Measurements from ENCODE around the gene LANCL1.
"Not testable (repeated sequence)": the region's sequence is repeated elsewhere in the genome, so short reads cannot be mapped to it uniquely, and the experiment has no call there.

LANCL1 gene

GRCh38 chr2:210458395-210458794 is 18.2 kb downstream of the LANCL1 start:
- no peak for DNase-seq

DNA sequence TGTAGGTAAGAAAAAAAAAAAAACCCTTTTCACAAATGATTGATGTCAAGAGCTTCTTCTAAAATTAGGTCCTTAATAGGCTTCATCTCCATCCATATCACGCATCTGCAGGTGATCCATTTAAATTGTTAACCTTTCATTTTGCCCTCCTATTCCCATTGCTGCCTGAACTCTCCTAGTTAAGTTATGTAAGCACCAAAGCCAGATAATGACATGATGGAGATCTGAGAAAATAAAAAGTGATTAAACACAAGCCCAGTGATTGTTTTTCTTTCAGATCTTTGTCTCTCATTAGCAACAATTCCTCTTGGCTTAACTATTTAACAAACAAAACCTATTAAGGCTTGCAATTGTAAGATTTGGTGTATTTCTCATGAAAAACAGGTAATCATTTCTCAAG is 20.0 kb downstream of the LANCL1 start:
- DNase-seq: no peak

DNA sequence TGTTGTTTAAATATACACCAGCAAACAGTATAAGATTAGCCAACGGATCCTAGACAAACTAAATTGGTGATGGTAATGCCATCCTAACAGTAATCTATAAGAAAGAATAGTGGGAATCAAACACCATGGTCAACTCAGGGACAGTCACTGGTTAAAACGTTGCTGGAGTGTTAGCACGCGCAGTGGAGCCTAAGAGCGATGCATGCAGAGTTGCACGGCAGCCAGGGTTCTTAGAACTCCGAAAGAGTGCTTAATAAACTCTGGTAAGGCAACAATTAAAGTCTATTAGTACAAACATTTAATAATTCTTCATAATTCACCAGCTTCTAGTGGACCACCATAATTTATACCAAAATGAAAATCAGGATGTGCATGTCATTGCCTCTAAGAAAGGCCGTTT is 22.2 kb downstream of the LANCL1 start:
- DNase-seq: no peak

DNA sequence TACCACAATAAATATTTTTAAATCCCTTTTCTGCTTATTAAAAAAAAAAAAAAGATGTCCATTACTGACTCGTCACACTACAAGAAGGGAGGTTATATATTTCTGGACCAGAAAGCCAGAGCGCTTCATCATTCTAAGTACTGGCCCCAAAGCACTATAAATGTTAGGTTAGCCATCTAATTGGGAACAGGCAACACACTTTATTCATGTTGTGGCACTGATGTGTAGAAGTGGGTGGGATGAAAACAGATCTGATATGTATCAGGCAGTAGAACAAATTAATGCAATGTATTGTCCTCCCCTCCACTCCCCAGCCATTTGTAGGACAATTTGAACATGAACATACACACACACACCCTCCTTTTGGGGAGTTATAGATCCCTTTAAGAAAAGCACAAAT is 24.4 kb downstream of the LANCL1 start:
- DNase-seq: no peak

DNA sequence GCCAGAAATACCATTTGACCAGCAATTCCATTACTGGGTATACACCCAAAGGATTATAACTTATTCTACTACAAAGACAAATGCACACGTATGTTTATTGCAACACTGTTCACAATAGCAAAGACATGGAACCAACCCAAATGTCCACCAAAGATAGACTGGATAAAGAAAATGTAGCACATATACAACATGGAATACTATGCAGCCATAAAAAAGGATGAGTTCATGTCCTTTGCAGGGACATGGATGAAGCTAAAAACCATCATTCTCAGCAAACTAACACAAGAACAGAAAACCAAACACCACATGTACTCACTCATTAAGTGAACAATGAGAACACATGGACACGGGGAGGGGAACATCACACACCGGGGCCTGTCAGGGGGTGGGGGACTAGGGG is 25.6 kb downstream of the LANCL1 start:
- not testable (repeated sequence) for DNase-seq

GRCh38 chr2:210445732-210446131 is 30.8 kb downstream of the LANCL1 start:
- DNase-seq: no peak

DNA sequence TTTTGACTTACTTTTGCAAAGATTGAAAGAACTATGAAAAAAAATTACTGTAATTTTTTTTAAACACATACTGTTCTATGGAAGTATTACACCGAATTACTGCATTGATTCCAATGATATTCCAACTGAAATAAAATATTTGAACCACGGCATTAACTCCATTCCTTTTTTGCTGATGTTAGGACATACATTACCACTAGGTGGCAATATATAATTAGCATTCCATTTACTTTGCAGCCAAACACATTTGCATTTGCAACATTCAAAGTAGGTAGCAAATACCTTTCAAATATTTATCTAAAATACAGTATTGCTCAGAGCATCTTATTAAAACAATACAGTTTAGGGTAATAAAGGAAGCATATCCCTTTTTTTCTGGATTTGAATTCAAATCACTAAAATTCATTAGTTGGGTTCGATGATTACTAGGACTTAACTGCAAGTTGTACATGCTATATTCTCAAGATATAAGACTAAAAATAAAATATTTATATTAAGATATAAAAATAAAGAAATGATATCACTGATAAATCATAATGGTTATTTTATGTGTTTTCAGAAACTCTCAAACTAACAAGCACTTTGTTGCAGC is 31.3 kb downstream of the LANCL1 start:
- no peak for DNase-seq

- no peak for DNase-seq
These were observed 33.0 kb downstream of the LANCL1 start for GRCh38 chr2:210443527-210443926.

DNA sequence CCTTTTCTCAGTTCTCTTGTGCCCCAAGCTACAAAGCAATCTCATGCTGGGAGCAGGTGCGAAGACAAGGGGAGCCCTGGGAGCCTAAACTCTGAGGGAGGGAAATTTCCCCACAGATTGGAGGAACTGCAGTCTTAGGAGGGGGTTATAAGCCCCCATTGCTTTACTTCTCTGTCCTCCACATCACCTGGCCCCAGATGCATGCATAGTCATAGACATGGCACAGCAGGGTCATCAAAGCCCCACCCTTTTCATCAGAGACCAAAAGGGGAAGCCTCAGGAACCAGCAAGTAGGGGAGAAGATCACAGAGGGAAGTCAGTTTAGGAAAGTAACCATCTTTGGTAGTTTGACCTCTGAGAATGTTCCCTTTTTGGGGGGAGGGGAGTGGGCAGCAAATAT is 33.7 kb downstream of the LANCL1 start:
- no peak for DNase-seq

DNA sequence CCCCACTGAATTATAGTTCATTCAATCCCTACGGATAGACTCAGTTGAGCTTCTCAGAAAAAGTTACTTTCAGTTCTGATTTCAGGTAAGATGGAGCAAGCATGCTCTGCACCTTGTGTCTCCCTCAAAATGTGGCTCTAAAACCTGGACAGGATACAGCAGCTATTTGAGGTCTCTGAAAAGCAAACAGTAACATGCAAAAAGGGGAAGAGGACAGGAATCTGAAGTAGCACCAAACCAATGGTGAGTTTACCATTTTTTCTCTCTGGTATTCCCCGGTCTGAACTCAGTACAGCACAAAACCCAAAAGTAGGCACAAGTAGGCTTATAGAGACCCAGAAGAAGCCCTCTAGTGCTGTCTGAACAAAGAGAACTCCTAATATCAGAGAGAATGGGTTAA is 34.1 kb downstream of the LANCL1 start:
- DNase-seq: no peak

- DNase-seq: peak; percentile 75
These were observed 36.4 kb downstream of the LANCL1 start for GRCh38 chr2:210440206-210440605.

DNA sequence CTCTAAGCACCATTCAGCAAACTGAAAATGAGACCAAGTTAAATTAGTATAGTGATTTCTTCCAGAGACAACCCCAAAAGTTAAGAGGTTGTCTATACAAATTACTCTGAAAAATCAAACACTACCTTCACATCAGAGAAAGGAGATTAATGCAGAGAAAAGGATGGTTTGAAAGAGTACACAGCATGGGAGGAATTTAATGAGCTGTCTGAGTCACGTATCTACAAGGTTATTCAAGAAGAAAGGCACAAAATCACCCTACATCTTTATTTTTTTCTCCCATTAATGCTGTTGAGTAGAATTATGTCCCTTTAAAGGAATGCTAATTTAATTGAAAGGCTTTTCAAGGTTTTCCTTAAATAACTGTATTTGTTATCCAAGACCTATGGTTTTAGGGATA is 41.1 kb downstream of the LANCL1 start:
- no peak for DNase-seq

DNA sequence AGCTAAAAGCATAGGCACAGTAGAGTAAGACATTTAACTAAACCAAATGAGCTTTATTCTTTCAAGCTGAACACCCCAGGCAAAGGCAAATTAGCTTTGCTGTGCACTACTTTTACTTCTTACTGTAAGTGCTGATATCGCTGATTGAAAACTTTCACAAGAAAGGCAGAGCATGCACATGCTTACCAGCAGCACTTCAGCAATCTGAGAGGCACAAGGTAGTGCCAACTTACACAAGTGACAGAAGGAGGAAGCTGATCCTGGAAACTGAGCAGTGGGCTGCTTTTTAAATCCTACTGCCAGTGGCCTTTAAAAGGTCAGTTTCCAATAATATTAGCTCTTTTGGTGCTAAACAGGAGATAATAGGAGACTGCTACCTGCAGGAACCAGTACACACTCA is 43.9 kb downstream of the LANCL1 start:
- DNase-seq: no peak

GRCh38 chr2:210429403-210430137 is 47.0 kb downstream of the LANCL1 start:
- no peak for DNase-seq

GRCh38 chr2:210428393-210429179 is 48.0 kb downstream of the LANCL1 start:
- DNase-seq: no peak

GRCh38 chr2:210427309-210427708 is 49.2 kb downstream of the LANCL1 start:
- not testable (repeated sequence) for DNase-seq

DNA sequence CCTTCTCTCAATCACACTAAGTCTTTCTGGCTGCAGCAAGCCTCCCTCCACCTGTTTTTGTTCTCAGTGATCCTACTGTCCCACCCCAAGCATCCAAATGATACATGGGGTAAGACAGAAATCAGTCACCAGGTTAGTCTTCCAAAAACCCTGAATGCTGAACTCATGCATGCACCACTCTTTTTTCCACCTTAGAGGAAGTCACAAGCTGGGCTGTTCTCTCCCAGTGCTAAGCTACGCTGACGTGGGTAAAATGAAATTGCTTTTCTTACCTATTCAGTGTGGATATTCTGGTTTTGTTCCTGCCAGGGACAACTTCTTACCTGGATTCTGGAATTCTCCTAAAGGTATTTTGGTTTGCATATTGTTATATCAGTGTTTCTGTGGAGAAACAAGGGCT is 54.2 kb downstream of the LANCL1 start:
- DNase-seq: no peak

GRCh38 chr2:210421916-210422315 is 54.6 kb downstream of the LANCL1 start:
- DNase-seq: no peak

DNA sequence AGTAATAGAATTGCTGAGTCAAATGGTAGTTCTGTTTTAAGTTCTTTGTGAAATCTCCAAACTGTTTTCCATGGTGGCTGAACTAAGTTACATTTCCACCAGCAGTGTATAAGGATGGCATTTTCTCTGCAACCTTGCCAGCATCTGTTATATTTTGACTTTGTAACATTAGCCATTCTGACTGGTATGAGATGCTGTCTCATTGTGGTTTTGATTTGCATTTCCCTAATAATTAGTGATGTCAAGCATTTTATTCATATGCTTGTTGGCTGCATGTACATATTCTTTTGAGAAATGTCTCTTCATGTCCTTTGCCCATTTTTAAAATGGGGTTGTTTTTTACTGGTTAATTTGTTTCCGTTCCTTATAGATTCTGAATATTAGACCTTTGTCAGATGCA is 63.9 kb downstream of the LANCL1 start:
- DNase-seq: no peak

DNA sequence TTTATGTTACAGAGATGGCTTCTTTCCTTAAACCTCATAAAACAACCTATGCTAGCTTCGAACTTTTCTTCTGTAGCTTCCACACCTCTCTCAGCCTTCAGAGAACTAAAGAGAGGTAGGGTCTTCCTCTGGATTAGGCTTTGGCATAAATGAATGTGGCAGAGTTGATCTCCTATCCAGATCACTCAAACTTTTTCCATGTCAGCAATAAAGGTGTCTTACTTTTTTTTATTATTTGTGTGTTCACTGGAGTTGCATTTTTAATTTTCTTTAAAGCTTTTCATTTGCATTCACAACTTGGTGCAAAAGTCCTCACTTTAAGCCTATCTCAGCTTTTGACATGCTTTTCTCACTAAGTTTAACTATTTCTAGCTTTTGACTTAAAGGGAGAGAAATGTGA is 66.0 kb downstream of the LANCL1 start:
- DNase-seq: no peak

DNA sequence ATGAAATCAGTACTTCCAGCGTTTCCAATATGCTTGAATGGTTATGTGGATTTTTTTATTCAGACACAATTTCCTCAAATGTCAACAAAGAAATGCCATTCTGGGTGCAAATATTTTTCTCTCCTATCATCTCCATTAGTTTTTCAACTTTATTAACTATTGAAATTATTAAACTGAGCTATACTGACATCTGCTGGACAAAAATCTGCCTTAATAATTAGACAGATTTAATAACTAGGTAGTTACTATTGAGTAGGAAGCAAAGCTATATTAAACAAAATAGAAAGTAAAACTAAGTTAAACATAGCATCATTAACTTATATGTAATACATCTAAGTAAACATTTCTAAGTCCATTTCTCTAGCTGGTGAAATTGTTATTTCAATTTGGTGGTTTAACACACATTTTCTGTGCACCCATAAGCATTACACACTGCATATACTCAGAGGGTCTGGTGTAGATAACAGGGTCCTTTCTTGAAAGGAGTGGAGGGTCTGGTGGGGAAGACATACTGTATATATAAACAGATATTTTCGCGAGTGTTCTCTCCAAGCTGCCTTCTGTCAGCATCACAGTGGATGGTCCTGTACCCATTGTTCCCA is 77.0 kb downstream of the LANCL1 start:
- no peak for DNase-seq

GRCh38 chr2:210392469-210392881 is 84.1 kb downstream of the LANCL1 start:
- DNase-seq: no peak

- no peak for DNase-seq
These were observed 86.7 kb downstream of the LANCL1 start for GRCh38 chr2:210389856-210390255.

DNA sequence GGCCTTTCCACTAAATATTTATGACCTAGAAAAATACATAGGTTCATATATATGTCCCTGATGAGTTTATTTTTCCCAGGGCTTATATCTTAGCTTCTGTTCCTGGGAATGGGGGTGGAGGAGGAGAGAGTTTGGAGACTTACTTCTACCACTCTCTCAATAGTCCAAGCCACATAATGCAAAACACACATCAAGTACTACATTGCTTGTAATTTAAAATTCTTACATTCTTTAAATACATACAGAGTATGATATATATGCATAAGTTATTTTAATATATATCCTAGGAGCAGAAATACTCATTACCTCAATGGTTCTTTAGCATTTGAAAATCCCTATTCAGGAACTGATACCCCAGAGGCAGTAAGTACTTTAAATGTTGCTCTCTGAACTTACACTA is 88.4 kb downstream of the LANCL1 start:
- no peak for DNase-seq
